ENCODE data around the gene PHF12.
"Not testable (repeated sequence)": the region's sequence is repeated elsewhere in the genome, so short reads cannot be mapped to it uniquely, and the experiment has no call there.

Gene PHF12

GRCh38 chr17:28881533-28882056 lies 69.7 kb downstream of the PHF12 start:
- no peaks in the 10 kb centered on the region for H3K27me3 ChIP-seq (ENCODE audit: insufficient read depth, low read length)
- H3K36me3 ChIP-seq (ENCODE audit: insufficient read depth, low read length): peaks cover 80% of the 10 kb centered on the region
- peaks cover 9% of the 10 kb centered on the region for H3K9me3 ChIP-seq (ENCODE audit: low read length)
- H2AFZ ChIP-seq (ENCODE audit: low read depth, low read length): no peak overlapping the region
- no peak overlapping the region for H3K4me3 ChIP-seq (ENCODE audit: low read length)
- no peaks in the 10 kb centered on the region for H3K4me1 ChIP-seq (ENCODE audit: insufficient read depth, low read length)

GRCh38 chr17:28880572-28880945 lies 70.8 kb downstream of the PHF12 start:
- Histone ChIP-seq H3K36me3 (ENCODE audit: insufficient read depth, low read length) (peaks cover 75% of the 10 kb centered on the region), H3K9me3 (ENCODE audit: low read length) (peaks cover 9% of the 10 kb centered on the region), H3K4me1 (ENCODE audit: insufficient read depth, low read length) (no peaks in the 10 kb centered on the region), H3K4me3 (ENCODE audit: low read length) (no peak overlapping the region), H2AFZ (ENCODE audit: low read depth, low read length) (no peak overlapping the region), H3K27me3 (ENCODE audit: insufficient read depth, low read length) (no peaks in the 10 kb centered on the region)

- peaks cover 9% of the 10 kb centered on the region for H3K9me3 ChIP-seq (ENCODE audit: low read length)
- no peaks in the 10 kb centered on the region for H3K27me3 ChIP-seq (ENCODE audit: insufficient read depth, low read length)
- H2AFZ ChIP-seq (ENCODE audit: low read depth, low read length): no peak overlapping the region
- H3K4me1 ChIP-seq (ENCODE audit: insufficient read depth, low read length): no peaks in the 10 kb centered on the region
- peaks cover 70% of the 10 kb centered on the region for H3K36me3 ChIP-seq (ENCODE audit: insufficient read depth, low read length)
- no peak overlapping the region for H3K4me3 ChIP-seq (ENCODE audit: low read length)
Measured at GRCh38 chr17:28879886-28880571, 71.3 kb downstream of the PHF12 start.

DNA sequence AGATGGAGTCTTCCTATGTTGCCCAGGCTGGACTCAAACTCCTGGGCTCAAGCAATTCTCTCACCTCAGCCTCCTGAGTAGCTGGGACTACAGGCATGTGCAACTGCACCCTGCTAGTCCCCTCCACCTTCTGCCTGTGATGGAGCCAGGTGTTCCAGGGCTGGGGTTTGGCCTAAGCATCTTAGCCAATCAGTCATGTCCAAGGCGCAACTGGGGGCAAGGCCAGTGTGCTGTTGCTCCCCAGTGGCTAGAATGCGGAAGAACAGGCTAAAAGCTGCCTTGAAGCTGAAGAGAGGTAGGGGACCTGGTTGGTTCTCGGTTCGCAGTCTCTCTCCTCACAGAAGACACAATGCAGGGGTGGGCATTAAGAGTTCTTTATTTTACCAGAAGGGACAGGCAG lies 72.3 kb downstream of the PHF12 start:
- Histone ChIP-seq H3K9me3 (ENCODE audit: low read length) (peaks cover 9% of the 10 kb centered on the region), H3K36me3 (ENCODE audit: insufficient read depth, low read length) (peaks cover 60% of the 10 kb centered on the region)

GRCh38 chr17:28878158-28878910 lies 73.0 kb downstream of the PHF12 start:
- no peak overlapping the region for H3K4me3 ChIP-seq (ENCODE audit: low read length)
- H3K36me3 ChIP-seq (ENCODE audit: insufficient read depth, low read length): peaks cover 53% of the 10 kb centered on the region
- no peaks in the 10 kb centered on the region for H3K27me3 ChIP-seq (ENCODE audit: insufficient read depth, low read length)
- H2AFZ ChIP-seq (ENCODE audit: low read depth, low read length): no peak overlapping the region
- no peaks in the 10 kb centered on the region for H3K4me1 ChIP-seq (ENCODE audit: insufficient read depth, low read length)
- peaks cover 9% of the 10 kb centered on the region for H3K9me3 ChIP-seq (ENCODE audit: low read length)

More for the DNA sequence above, 72.3 kb downstream of the PHF12 start:
- no peak overlapping the region for H2AFZ ChIP-seq (ENCODE audit: low read depth, low read length)
- H3K4me1 ChIP-seq (ENCODE audit: insufficient read depth, low read length): no peaks in the 10 kb centered on the region
- no peaks in the 10 kb centered on the region for H3K27me3 ChIP-seq (ENCODE audit: insufficient read depth, low read length)
- H3K4me3 ChIP-seq (ENCODE audit: low read length): no peak overlapping the region

DNA sequence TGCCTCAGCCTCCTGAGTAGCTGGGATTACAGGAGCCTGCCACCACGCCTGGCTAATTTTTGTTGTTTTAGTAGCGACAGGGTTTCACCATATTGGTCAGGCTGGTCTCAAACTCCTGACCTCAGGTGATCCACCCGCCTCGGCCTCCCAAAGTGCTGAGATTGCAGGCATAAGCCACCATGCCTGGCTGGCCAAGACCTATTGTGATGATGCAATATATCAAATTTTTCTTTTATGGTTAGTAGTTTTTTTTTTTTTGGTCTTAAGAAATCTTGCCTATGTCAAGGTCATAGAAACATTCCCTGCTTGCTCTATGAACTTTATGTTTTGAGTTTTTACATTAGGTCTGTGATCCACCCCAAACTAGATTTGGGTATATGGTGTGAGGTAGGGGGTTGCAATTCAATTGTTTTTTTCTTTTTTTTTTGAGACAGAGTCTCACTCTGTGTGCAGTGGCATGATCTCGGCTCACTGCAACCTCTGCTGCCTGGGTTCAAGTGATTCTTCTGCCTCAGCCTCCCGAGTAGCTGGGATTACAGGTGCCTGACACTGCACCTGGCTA lies 74.1 kb downstream of the PHF12 start:
- H3K4me3 ChIP-seq (ENCODE audit: low read length); H3K9me3 ChIP-seq (ENCODE audit: low read length); H3K4me1 ChIP-seq (ENCODE audit: insufficient read depth, low read length); H3K27me3 ChIP-seq (ENCODE audit: insufficient read depth, low read length); H2AFZ ChIP-seq (ENCODE audit: low read depth, low read length): not testable (repeated sequence)
- H3K36me3 ChIP-seq (ENCODE audit: insufficient read depth, low read length): peaks cover 42% of the 10 kb centered on the region

DNA sequence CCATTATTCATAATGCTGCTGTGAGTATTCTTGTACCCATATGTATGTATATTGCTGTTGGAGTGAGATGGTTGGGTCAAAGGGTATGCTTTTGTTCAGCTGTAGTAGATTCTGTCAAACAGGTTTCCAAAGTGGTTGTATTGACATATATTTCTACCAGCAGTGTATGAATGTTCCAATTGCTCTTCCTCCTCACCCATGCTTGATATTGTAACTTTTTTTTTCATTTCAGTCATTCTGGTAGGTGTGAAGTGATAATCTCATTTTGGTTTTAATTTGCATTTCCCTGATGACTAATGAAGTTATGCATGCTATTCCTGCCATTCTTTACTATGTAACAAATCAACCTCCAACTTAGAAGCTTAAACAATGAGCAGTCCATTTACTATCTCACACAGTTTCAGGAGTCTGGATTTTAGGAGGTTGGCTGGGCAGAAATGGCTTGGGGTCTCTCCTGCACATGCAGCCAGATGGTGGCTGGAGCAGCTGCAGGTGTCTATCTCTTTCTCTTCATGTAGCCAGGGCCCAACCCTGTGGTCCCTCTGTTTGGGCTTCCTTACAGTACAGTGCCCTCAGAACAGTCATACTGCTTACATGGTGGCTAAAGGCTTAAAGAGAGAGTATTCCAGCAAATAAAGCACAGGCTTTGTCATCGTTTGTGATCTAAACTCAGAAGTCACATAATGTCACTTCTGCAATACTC lies 75.3 kb downstream of the PHF12 start:
- Histone ChIP-seq H3K27me3 (ENCODE audit: insufficient read depth, low read length) (no peaks in the 10 kb centered on the region), H3K4me1 (ENCODE audit: insufficient read depth, low read length) (no peaks in the 10 kb centered on the region), H2AFZ (ENCODE audit: low read depth, low read length) (no peak overlapping the region), H3K4me3 (ENCODE audit: low read length) (no peak overlapping the region), H3K9me3 (ENCODE audit: low read length) (peaks cover 5% of the 10 kb centered on the region), H3K36me3 (ENCODE audit: insufficient read depth, low read length) (peaks cover 30% of the 10 kb centered on the region)

GRCh38 chr17:28874750-28875149 lies 76.6 kb downstream of the PHF12 start:
- peaks cover 17% of the 10 kb centered on the region for H3K36me3 ChIP-seq (ENCODE audit: insufficient read depth, low read length)
- no peaks in the 10 kb centered on the region for H3K27me3 ChIP-seq (ENCODE audit: insufficient read depth, low read length)
- H2AFZ ChIP-seq (ENCODE audit: low read depth, low read length): no peak overlapping the region
- H3K4me1 ChIP-seq (ENCODE audit: insufficient read depth, low read length): no peaks in the 10 kb centered on the region
- H3K9me3 ChIP-seq (ENCODE audit: low read length): peaks cover 5% of the 10 kb centered on the region
- no peak overlapping the region for H3K4me3 ChIP-seq (ENCODE audit: low read length)

GRCh38 chr17:28873839-28874238 lies 77.5 kb downstream of the PHF12 start:
- H3K27me3 ChIP-seq (ENCODE audit: insufficient read depth, low read length): no peaks in the 10 kb centered on the region
- H3K4me1 ChIP-seq (ENCODE audit: insufficient read depth, low read length): no peaks in the 10 kb centered on the region
- peaks cover 8% of the 10 kb centered on the region for H3K36me3 ChIP-seq (ENCODE audit: insufficient read depth, low read length)
- no peak overlapping the region for H2AFZ ChIP-seq (ENCODE audit: low read depth, low read length)
- H3K4me3 ChIP-seq (ENCODE audit: low read length): no peak overlapping the region
- H3K9me3 ChIP-seq (ENCODE audit: low read length): peaks cover 5% of the 10 kb centered on the region

GRCh38 chr17:28871056-28871579 lies 80.2 kb downstream of the PHF12 start:
- no peaks in the 10 kb centered on the region for H3K4me1 ChIP-seq (ENCODE audit: insufficient read depth, low read length)
- no peaks in the 10 kb centered on the region for H3K9me3 ChIP-seq (ENCODE audit: low read length)
- no peaks in the 10 kb centered on the region for H3K27me3 ChIP-seq (ENCODE audit: insufficient read depth, low read length)
- no peak overlapping the region for H2AFZ ChIP-seq (ENCODE audit: low read depth, low read length)
- H3K36me3 ChIP-seq (ENCODE audit: insufficient read depth, low read length): no peaks in the 10 kb centered on the region
- H3K4me3 ChIP-seq (ENCODE audit: low read length): no peak overlapping the region

GRCh38 chr17:28867276-28867675 lies 84.0 kb downstream of the PHF12 start:
- Histone ChIP-seq H3K4me3 (ENCODE audit: low read length) (no peak overlapping the region), H3K9me3 (ENCODE audit: low read length) (no peaks in the 10 kb centered on the region), H3K27me3 (ENCODE audit: insufficient read depth, low read length) (no peaks in the 10 kb centered on the region), H3K4me1 (ENCODE audit: insufficient read depth, low read length) (no peaks in the 10 kb centered on the region), H2AFZ (ENCODE audit: low read depth, low read length) (no peak overlapping the region), H3K36me3 (ENCODE audit: insufficient read depth, low read length) (no peaks in the 10 kb centered on the region)

DNA sequence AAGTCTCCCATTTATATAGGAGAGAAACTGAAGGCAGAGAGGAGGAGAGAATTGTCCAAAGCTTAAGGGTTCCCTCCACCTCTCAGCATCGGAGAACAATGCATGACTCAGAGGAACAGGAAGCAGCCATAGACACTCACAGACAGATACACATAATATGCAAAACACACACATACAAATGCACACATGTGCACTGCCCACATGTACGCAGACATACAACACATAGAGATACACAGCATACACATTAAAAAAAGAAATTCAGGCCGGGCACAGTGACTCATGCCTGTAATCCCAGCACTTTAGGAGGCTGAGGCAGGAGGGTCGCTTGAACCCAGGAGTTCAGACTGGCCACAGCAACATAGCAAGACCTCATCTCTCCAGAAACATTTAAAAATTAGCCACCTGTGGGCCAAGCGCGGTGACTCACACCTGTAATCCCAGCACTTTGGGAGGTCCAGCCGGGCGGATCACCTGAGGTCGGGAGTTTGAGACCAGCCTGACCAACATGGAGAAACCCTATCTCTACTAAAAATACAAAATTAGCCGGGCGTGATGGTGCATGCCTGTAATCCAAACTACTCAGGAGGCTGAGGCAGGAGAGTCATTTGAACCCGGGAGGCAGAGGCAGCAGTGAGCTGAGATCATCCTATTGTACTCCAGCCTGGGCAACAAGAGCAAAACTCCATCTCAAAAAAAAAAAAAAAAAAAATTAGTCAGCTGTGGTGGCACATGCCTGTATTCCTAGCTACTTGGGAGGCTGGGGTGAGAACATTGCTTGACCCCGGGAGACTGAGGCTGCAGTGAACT lies 85.2 kb downstream of the PHF12 start:
- no peak overlapping the region for H3K4me3 ChIP-seq (ENCODE audit: low read length)
- no peaks in the 10 kb centered on the region for H3K9me3 ChIP-seq (ENCODE audit: low read length)
- H3K27me3 ChIP-seq (ENCODE audit: insufficient read depth, low read length): no peaks in the 10 kb centered on the region
- H3K4me1 ChIP-seq (ENCODE audit: insufficient read depth, low read length): no peaks in the 10 kb centered on the region
- H2AFZ ChIP-seq (ENCODE audit: low read depth, low read length): no peak overlapping the region
- peaks cover 5% of the 10 kb centered on the region for H3K36me3 ChIP-seq (ENCODE audit: insufficient read depth, low read length)

All from neuron (in vitro differentiated cells).